Ramos (cell line): Measurements from ENCODE around the gene ALDOA.
"Not testable (repeated sequence)": the region's sequence is repeated elsewhere in the genome, so short reads cannot be mapped to it uniquely, and the experiment has no call there.

ENCODE experiments used
- in situ Hi-C: fragments of 300-500 bp; cut with MboI; formaldehyde crosslinking; loops from one replicate; pipeline ENCODE4 v1.14.3; 2022; ENCODE audit warnings: low sequenced_read_pairs; ENCODE audit not compliant: unreplicated experiment

Gene ALDOA

GRCh38 chr16:30040221-30040620 is 25.3 kb upstream of the ALDOA start:
- in situ Hi-C loops, result no loop called here

GRCh38 chr16:30040690-30041089 is 24.9 kb upstream of the ALDOA start:
- in situ Hi-C loops, result not testable (repeated sequence)

DNA sequence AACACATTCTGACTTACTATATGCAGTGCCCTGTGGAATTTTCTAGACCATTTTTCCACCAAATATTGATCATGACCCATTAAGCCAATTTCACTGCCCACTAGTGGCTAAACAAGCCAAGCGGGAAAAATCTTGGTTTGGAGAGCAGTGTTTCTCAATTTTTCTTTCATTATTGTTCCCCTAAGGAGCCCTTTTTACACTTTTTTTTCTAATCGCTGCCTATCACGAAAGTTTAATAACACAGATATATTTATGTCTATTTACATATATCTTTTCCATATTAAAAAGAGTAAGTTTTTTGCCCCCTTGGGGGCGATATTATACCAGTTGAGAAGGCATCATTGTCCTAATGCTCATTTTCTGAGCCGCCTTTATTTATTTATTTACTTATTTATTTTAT is 23.7 kb upstream of the ALDOA start:
- in situ Hi-C loops, result no loop called here

DNA sequence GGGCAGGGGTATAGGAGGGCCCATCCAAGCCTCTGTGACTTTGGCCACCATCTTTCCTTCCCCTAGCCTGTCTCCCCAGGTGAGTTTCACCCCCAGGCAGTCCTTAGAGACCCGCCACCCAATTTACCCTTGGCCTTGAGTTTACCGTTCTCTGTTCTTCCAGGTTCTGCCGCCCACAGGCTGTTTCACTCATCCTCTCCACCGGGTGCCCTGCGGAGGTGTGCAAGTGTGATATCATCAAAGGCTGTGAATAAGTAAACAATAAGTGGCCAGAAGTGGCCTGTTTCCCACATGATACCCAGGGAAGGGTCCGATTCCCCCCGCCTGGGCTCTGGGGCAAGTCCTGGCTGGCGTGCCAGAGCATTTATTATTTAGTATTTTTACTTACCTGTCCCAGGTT is 19.4 kb upstream of the ALDOA start:
- in situ Hi-C loops, result no loop called here

DNA sequence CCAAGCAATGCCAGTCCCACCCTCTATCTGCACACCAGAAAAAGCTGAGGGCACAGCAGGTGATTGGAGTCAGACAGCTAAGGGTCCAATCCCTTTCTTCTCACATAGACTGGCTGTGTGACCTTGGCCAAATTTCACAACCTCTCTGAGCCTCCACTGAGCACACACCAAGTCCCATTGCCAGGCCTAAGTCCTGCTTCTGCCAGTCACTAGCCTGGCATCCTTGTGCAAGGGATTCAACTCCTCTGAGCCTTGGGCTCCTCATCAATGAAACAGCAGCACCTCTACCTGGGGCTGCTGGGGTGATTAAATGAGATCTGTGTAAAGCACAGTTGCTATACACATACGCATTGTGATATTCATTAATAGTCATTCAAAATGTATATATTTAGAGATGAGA is 19.0 kb upstream of the ALDOA start:
- in situ Hi-C loops, result no loop called here

DNA sequence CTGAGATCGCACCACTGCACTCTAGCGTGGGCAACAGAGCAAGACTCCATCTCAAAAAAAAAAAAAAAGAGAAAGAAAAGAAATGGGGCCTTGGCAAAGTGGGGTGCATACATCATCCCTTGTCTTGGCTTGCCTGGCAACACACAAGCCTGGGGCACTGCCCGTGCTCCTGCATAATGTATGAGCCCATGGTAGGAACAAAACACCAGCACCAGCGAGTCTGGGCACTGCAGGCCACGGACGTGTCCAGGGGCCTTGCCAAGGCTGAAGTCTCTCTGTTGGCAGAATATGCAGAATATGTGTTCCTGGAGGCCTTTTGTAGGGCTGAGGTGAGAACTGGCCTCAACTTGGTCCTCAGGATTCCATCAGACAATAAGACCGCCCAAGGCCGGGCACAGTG is 15.7 kb upstream of the ALDOA start:
- in situ Hi-C loops, result no loop called here

DNA sequence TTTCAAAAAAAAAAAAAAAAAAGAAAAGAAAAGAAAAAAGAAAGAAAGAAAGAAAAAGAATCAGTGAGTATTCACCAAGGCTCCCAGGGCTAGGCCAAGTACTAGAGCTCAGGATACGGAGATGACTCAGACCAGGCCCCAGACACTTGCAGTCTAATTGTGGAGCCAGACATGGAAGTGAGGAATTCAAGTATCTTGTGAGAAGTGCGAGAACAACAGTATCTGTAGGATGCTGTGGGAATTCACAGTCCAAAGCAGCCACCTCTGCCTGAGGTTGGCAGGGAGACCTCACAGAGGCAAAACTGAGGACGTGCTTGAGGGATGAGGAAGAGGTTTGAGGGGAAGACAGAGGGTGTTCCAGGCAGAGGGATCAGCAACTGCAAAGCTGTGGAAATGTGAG is 14.0 kb upstream of the ALDOA start:
- in situ Hi-C loops, result no loop called here

GRCh38 chr16:30052671-30053372 is 12.7 kb upstream of the ALDOA start:
- in situ Hi-C loops, result no loop called here

DNA sequence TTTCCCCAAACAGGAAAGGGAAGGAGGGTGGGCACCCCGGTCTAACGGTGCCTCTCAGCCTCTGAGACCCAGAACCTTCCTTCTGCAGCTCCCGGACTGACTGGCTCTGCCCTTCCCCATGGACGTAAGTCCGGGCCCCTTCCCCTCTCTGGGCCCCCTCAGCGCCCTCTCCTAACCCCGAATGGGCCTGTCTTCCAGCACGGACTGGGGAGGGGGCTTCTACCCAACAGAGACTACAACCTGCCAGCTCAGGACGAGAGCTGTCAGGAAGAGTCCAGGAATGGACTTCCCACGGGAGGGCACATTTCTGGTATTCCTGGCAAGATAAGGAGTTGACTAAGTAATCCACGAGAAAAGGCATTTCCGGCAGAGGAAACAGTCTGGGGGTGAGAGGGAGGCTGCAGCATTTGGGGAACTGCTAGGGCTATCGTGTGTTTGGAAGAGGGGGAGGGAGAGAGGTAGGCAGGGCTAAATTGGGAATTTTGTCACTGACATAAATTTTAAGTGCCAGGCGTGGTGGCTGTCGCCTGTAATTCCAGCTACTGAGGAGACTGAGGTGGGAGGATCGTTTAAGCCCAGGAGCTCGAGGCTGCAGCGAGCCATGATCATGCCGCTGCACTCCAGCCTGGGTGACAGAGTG is 12.1 kb upstream of the ALDOA start:
- in situ Hi-C loops, result no loop called here

DNA sequence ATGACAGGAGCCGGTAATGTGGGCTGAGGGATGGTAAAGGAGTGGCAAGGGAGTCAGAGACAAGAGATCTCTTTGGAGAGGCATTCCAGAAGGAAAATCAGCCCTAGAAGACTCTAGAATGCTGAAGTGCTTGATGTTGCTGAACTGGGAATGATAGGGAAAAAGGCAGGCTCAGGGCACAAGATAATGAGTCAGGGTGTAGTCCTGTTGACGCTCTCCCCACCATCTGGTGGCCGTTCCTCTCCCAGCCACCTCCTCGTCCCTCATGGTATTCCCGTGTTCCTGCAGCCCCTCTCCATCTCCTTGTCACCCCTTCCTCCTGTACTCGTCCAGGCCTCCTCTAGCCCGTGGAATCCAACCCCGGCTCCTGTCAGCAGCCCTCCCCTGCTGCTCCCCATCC is 11.1 kb upstream of the ALDOA start:
- in situ Hi-C loops, result no loop called here

GRCh38 chr16:30054959-30055553 is 10.5 kb upstream of the ALDOA start:
- in situ Hi-C loops, result no loop called here

- in situ Hi-C loops, result loop anchor here (10.0 kb wide), 1 partner anchor 364 kb away; no protein-coding TSS in a partner anchor
Measured at GRCh38 chr16:30060346-30060745, 5.2 kb upstream of the ALDOA start.

DNA sequence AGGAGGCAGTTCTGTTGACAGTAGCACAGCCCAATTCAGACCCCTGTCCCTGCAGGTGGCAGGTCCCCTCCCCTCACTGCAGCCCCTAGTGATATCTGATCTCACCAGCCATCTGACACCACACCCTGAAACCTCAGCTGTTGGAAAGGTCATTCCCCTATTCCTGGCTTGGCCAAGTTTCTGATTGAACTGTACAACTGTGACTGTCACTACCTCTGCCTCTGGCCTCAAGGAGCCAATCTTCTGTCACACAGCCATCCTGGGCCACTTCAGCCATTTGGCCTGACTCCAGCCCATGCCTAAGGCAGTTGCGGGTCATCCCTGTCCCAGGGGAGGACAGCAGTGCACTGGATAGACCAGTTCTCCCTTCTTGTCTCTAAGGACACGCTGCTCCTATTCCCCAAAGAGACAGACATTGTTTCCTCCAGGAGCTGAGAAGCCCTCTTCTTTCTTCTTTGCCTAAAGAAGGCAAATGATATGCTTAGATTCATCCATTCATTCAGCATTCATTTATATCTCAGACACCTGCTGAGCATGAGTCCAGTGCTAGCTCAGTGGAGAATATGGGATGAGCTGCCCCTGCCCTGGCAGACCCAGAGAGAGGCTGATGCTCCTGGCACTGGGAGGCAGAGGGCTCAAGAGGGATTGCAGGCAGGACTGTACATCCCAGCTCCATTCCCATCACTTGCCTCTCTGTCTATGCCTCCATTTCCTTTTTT is 4.6 kb upstream of the ALDOA start:
- in situ Hi-C loops, result loop anchor here (10.0 kb wide), 1 partner anchor 364 kb away; no protein-coding TSS in a partner anchor

- in situ Hi-C loops, result loop anchor here (10.0 kb wide), 1 partner anchor 361 kb away; no protein-coding TSS in a partner anchor
Measured at GRCh38 chr16:30063278-30063892, 2.2 kb upstream of the ALDOA start.

- in situ Hi-C loops, result loop anchor here (10.0 kb wide), 1 partner anchor 361 kb away; no protein-coding TSS in a partner anchor
Measured at GRCh38 chr16:30063893-30064728, 1.4 kb upstream of the ALDOA start.

DNA sequence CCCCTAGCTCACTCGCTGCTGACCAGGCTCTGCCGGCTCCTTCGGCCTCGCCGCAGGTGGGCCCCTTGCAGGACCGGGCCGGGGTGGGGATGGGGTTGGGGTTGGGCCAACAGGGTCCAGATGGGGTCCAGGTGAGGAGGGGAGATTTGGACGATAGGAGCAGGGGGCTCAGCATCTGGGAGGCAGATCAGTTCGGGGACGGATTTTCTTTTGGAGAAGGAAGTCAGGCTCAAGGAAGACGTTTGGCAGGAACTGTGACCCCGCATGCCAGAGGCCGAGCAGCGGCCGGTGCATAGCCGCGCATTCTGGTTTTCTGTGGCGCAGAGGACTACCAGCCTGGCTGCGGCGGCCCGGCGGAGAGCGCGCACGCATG is 845 bp upstream of the ALDOA start:
- in situ Hi-C loops, result loop anchor here (10.0 kb wide), 1 partner anchor 360 kb away; no protein-coding TSS in a partner anchor

DNA sequence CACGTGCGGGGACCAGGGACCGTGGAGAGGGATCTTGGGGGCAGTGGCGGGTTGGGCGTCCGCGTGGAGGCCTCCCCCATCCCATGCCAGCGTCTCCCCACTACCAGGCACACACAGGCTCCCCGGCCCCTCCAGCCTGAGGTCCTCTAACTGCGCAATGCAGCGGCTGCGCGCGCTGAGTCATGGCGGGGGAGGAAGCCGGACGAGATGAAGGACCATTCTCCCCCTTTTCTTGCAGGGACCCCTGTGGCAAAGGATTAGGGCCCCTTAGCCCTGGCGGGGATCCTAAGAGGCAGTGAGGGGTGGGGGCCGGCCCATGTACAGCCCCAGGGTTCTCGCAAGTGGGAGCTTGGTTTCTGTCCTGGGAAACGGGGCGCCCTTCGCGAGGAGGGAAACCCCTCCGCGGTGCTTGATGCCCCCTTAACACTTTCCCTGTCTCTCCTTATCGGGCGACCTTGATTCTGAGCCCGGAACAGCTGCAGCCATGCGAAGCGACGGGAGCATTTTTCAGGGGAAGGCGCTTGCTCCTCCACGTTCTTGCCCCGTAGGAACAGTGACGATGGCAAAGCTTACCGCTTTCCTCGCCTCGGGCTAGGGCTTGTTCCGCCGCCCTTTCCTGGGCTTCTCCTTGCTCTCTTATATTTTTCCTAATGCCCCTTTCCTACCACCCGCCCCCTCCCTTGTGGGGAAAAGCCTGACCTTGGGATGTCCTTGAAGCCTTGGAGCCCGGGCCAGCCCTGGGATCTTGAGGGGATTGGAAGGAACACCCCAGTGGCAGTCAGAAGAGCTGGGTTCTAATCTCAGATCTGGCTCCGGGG is 592 bp downstream of the ALDOA start:
- in situ Hi-C loops, result loop anchor here (10.0 kb wide), 1 partner anchor 359 kb away; no protein-coding TSS in a partner anchor

DNA sequence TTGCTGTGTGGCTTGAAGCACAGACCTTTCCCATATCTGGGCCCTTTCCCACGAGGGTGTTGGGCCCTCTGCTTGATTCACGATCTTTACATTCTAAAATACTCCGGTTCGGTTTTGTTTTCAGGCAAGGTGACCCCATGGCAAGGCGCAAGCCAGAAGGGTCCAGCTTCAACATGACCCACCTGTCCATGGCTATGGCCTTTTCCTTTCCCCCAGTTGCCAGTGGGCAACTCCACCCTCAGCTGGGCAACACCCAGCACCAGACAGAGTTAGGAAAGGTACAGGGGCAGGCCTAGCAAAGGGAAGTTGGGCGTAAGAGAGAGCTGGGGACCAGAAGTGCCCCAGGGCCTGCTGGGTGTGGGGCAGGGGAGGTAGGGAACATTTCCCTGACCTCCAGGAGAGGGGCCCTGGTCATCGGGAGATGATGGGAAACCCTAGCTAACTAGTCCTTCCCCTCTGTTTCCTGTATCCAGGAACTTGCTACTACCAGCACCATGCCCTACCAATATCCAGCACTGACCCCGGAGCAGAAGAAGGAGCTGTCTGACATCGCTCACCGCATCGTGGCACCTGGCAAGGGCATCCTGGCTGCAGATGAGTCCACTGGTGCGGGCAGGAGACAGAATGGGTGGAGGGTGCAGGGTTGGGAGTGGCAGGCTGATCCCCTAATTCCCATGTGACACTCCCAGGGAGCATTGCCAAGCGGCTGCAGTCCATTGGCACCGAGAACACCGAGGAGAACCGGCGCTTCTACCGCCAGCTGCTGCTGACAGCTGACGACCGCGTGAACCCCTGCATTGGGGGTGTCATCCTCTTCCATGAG is 1.4 kb downstream of the ALDOA start:
- in situ Hi-C loops, result loop anchor here (10.0 kb wide), 1 partner anchor 358 kb away; no protein-coding TSS in a partner anchor
